Raji (cell line): Measurements from ENCODE around the gene CBY2.

ENCODE experiments used
- POLR2A ChIP-seq: IDR thresholded peaks from 2 replicates; pipeline ENCODE4 v1.6.1; 2011; ENCODE audit warnings: low read depth, low read length, control low read depth; ENCODE audit not compliant: insufficient read depth

Gene CBY2

DNA sequence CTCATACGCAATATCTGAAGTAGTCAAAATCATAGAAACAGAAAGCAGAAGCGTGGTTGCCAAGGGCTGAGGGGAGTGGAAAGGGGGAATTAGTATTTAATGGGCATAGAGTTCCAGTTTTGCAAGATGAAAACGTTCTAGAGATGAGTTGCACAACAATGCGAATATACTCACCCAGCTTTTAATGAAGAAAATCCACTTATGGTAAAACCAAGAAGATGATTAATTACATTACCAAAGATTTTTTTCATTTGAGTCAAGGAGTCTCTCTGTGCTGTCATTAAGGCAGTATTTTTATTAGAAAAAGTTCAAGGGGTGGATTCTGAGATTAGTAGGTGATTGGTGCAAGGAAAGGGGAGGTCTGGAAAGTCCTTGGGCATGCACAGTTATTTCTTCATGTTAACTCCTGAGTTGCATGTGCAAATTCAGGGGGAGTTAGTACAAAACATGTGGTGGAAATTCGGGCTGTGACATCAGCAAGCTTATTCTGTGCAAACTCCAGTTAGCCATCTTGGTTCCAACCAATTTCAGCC, 6.9 kb upstream of the CBY2 start:
- no peak for TF ChIP-seq POLR2A

- TF ChIP-seq POLR2A: no peak
These were observed 5.4 kb upstream of the CBY2 start for GRCh38 chr13:45696610-45697226.

DNA sequence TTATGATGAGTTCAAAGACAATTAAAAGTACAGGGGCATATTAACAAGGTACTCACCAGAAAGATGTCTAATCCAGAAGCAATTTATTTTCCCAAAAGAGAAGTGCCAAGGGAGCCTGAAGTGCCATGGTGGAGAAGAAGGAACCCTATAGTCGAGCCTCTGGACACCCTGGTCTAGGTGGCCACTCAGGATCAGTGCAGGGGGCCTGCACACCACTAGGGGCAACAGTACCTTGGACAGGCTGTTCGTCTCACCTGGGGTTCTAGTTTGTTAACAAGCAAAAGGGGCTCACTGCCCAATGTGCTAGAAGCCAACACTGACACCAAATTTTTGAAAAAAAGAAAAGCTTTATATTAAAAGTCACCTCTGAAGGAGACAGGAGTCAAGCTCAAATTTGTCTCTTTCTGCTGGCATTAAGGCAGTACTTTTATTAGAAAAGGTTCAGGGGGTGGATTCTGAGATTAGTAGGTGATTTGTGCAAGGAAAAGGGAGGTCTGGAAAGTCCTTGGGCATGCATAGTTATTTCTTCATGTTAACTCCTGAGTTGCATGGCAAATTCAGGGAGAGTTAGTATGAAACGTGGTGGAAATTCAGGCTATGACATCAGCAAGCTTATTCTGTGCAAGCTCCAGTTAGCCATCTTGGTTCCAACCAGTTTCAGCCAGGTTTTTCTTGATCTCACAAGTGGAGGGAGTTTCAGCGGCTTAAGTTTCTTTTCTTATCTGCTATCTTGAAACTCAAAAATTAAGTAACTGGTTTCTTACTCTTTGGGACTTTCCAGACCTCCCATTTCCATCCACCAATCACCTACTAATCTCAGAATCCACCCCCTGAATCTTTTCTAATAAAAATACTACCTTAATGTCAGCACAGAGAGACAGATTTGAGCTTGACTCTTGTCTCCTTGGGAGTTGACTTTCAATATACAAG, 884 bp upstream of the CBY2 start:
- no peak for TF ChIP-seq POLR2A

DNA sequence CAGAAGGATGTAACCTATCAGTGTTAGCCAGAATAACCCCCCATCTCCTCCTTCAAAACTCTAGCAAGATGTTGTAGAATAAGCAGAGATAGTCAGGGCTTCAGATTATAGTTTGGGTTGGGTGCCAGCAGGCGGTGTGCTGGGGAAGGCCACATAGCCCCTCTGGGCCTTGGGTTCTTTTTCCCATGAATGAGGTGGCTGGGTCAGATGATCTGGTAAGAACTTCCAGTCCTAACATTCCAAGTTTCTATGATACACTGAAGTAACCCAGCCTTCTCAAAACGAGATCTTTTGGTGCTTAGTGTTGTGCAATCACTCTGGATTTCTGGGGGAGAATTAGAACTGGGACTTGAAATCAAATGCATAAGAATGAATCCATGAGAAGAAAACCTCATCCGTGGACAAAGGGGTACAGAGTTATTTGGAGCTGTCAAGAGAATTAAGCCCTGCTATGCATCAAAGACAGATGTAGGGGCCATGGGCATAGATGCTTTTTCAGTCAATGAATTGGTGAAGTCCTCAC, 810 bp downstream of the CBY2 start:
- TF ChIP-seq POLR2A: no peak

DNA sequence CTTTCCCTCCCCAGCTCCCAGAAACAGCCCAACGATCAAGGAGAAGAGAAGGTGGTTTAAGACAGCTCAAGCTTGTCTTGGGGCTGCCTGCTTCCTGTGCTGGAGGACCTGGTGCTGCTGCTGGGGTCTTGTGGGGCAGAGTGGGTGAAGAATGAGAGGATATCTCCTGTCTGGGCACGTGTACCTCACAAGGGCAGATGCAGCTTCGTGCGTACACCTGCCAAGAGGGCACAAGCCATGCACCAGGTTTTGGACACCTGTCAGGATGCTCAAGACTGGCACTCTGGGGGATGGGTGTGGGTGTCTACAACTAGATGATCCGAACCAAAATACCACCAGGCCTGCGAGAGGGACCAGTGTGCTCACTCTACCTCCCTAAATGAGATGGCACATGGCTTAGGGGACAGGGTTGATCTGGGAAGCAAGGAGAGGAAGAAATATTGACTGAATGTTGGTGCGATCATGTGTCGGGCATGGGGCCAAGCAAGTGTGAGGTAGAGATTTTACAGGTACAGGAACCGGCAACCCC, 2.2 kb downstream of the CBY2 start:
- no peak for TF ChIP-seq POLR2A

GRCh38 chr13:45704854-45705695, 3.0 kb downstream of the CBY2 start:
- TF ChIP-seq POLR2A: no peak

GRCh38 chr13:45705918-45706317, 3.8 kb downstream of the CBY2 start:
- no peak for TF ChIP-seq POLR2A

GRCh38 chr13:45707516-45708100, 5.5 kb downstream of the CBY2 start:
- no peak for TF ChIP-seq POLR2A

DNA sequence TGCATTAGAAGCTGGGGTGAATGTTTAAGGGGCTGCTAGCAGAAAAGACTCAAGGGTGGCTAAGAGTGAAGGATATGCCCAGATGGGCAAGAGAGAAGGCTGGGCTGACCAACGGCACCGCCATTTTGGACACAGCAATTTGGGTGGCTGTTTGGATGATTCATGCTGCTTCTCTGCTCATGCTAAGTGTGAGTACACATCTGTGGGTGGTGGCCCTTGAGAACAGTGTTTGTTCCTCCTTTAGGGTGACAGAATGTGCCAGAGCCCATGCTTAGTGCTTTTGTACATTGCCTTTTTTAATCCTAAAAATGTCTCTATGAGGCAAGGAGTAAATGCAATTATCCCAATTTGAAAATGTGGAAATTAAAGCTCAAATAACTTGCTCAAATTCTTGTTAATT, 9.8 kb downstream of the CBY2 start:
- no peak for TF ChIP-seq POLR2A

DNA sequence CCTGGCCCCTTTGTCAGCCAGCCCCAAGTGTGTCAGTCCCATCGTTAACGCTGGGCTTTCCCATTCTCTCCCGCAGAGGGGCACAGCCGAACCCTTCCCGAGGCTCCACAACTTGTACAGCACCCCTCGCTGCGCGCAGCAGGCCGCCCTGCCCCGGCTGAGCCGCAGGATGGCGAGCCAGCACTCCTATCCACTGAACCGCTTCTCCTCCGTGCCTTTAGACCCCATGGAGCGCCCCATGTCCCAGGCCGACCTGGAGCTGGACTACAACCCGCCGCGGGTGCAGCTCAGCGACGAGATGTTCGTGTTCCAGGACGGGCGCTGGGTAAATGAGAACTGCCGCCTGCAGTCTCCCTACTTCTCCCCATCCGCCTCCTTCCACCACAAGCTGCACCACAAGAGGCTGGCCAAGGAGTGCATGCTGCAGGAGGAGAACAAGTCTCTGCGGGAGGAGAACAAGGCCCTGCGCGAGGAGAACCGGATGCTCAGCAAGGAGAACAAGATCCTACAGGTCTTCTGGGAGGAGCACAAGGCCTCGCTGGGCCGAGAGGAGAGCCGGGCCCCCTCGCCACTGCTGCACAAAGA, 11.1 kb downstream of the CBY2 start:
- no peak for TF ChIP-seq POLR2A

DNA sequence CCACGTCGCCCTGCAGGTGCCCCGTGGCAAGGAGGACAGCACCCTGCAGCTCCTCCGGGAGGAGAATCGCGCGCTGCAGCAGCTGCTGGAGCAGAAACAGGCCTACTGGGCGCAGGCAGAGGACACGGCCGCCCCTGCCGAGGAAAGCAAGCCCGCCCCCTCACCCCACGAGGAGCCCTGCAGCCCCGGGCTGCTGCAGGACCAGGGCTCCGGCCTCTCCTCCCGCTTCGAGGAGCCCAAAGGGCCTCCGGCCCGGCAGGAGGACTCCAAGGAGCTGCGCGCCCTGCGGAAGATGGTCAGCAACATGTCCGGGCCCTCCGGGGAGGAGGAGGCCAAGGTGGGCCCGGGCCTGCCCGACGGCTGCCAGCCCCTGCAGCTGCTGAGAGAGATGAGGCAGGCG, 11.6 kb downstream of the CBY2 start:
- no peak for TF ChIP-seq POLR2A

GRCh38 chr13:45714170-45714569, 12.1 kb downstream of the CBY2 start:
- no peak for TF ChIP-seq POLR2A

GRCh38 chr13:45715351-45715750, 13.2 kb downstream of the CBY2 start:
- no peak for TF ChIP-seq POLR2A

DNA sequence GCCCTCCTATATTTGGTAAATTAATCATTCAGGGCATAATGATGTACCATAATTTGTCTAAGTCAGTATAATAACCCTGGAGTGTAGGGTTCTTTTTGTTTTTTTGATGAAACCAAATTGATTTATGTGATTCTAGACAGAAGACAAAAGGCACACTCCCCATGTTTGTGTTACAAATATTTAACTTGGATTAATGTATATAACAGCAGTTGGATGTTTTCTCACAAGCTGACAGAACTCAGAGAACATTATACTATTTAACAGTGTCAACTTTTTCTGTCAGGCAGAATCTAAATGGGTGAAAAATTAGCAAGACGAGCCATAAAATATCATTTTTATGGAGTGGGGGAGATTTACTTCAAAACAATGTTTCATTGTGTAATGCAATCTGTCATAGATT, 15.2 kb downstream of the CBY2 start:
- TF ChIP-seq POLR2A: no peak
